MG63 (cell line): ENCODE results near the gene PCK2. TPM values are rescaled to one million over a fixed set of nuclear protein-coding genes. Genes with fewer than 3 reads are reported as not detected.
A peak's percentile ranks its signal among the peaks of the same experiment; 100 is the strongest.

Experiments used
- DNase-seq: peaks from one replicate; pipeline ENCODE4 v3.0.0-alpha.2; 2020
- H3K27me3 ChIP-seq: fragments of 250-450 bp; sonication (Bioruptor Pico); 2 replicates; pipeline ENCODE4 v1.5.1; 2020; ENCODE audit warnings: mild to moderate bottlenecking, moderate library complexity
- H3K36me3 ChIP-seq: fragments of 250-450 bp; sonication (Bioruptor Pico); 2 replicates; pipeline ENCODE4 v1.5.1; 2020; ENCODE audit warnings: mild to moderate bottlenecking, moderate library complexity
- H3K4me3 ChIP-seq: fragments of 250-450 bp; sonication (Bioruptor Pico); 2 replicates; pipeline ENCODE4 v1.5.1; 2020; ENCODE audit warnings: mild to moderate bottlenecking, moderate library complexity
- H3K9me3 ChIP-seq: fragments of 250-450 bp; sonication (Bioruptor Pico); 2 replicates; pipeline ENCODE4 v1.5.1; 2020; ENCODE audit warnings: mild to moderate bottlenecking, moderate library complexity
- total RNA-seq: library from RNA; depleted of rRNA; stranded (reverse); fragments of >200 nt; shearing (Covaris generic); gene quantifications from 2 replicates; pipeline ENCODE4 v1.2.3, GENCODE V29; 2014; ENCODE audit warnings: low replicate concordance; rRNA removed

PCK2 gene
- total RNA-seq, 1 experiment from 2014 or later = 27.5 TPM

- H3K36me3 ChIP-seq = peaks cover 32% of the 10 kb centered on the region
- DNase-seq = no peak
- no peaks in the 10 kb centered on the region for H3K27me3 ChIP-seq
Observed at GRCh38 chr14:24147761-24148428, 53.8 kb downstream of the PCK2 start.

GRCh38 chr14:24149302-24149969 is 55.3 kb downstream of the PCK2 start:
- DNase-seq = no peak

More at GRCh38 chr14:24147761-24148428, 53.8 kb downstream of the PCK2 start:
- no peaks in the 10 kb centered on the region for H3K9me3 ChIP-seq
- H3K4me3 ChIP-seq = peak overlapping the region; percentile 94

GRCh38 chr14:24150061-24150460 is 56.0 kb downstream of the PCK2 start:
- no peaks in the 10 kb centered on the region for H3K9me3 ChIP-seq
- no peak overlapping the region for H3K4me3 ChIP-seq
- no peak for DNase-seq
- peaks cover 25% of the 10 kb centered on the region for H3K36me3 ChIP-seq
- no peaks in the 10 kb centered on the region for H3K27me3 ChIP-seq

More at GRCh38 chr14:24149302-24149969, 55.3 kb downstream of the PCK2 start:
- Histone ChIP-seq H3K4me3 (no peak overlapping the region), H3K36me3 (peaks cover 27% of the 10 kb centered on the region), H3K27me3 (no peaks in the 10 kb centered on the region), H3K9me3 (no peaks in the 10 kb centered on the region)

GRCh38 chr14:24150567-24150966 is 56.5 kb downstream of the PCK2 start:
- Histone ChIP-seq H3K36me3 (peaks cover 29% of the 10 kb centered on the region), H3K27me3 (no peaks in the 10 kb centered on the region), H3K9me3 (no peaks in the 10 kb centered on the region), H3K4me3 (no peak overlapping the region)
- DNase-seq = no peak

GRCh38 chr14:24150993-24151392 is 56.9 kb downstream of the PCK2 start:
- peaks cover 31% of the 10 kb centered on the region for H3K36me3 ChIP-seq
- no peaks in the 10 kb centered on the region for H3K9me3 ChIP-seq
- no peak for DNase-seq
- H3K4me3 ChIP-seq = no peak overlapping the region
- no peaks in the 10 kb centered on the region for H3K27me3 ChIP-seq

GRCh38 chr14:24151404-24152080 is 57.4 kb downstream of the PCK2 start:
- peaks cover 31% of the 10 kb centered on the region for H3K36me3 ChIP-seq
- no peaks in the 10 kb centered on the region for H3K9me3 ChIP-seq
- no peaks in the 10 kb centered on the region for H3K27me3 ChIP-seq
- DNase-seq = no peak
- no peak overlapping the region for H3K4me3 ChIP-seq

Other genes with a start within 250 kb of the PCK2 start
- gene DHRS4, start 140.5 kb upstream of the PCK2 start, total RNA-seq = 32.4 and 35.9 TPM in 2 replicates
- 2.0 and 13.5 TPM in 2 replicates for gene DHRS4L2, start 105.4 kb upstream of the PCK2 start, total RNA-seq
- not detected in 2 replicates for gene CARMIL3, start 42.3 kb upstream of the PCK2 start, total RNA-seq
- not detected in 2 replicates for gene CPNE6, start 22.7 kb upstream of the PCK2 start, total RNA-seq
- gene DCAF11, start 20.5 kb downstream of the PCK2 start, total RNA-seq = 22.7 and 64.7 TPM in 2 replicates
- gene NRL, start 20.6 kb downstream of the PCK2 start, total RNA-seq = 1.9 and 4.9 TPM in 2 replicates
- 0.79 TPM in 1 of 2 replicates, not detected in the other for gene FITM1, start 36.3 kb downstream of the PCK2 start, total RNA-seq
- 37.5 and 39.3 TPM in 2 replicates for gene PSME1, start 41.9 kb downstream of the PCK2 start, total RNA-seq
- gene EMC9, start 47.3 kb downstream of the PCK2 start, total RNA-seq = 7.2 and 15.7 TPM in 2 replicates
- gene PSME2, start 52.3 kb downstream of the PCK2 start, total RNA-seq = 84.9 and 111 TPM in 2 replicates
- gene RNF31, start 53.2 kb downstream of the PCK2 start, total RNA-seq = 39.6 and 52.1 TPM in 2 replicates
- gene IRF9, start 67.0 kb downstream of the PCK2 start, total RNA-seq = 15.8 and 26.4 TPM in 2 replicates
- 0.66 and 2.1 TPM in 2 replicates for gene REC8, start 77.8 kb downstream of the PCK2 start, total RNA-seq
- 41.0 and 60.5 TPM in 2 replicates for gene IPO4, start 94.5 kb downstream of the PCK2 start, total RNA-seq
- 25.2 and 39.3 TPM in 2 replicates for gene TM9SF1, start 101.1 kb downstream of the PCK2 start, total RNA-seq
- not detected in 2 replicates for gene TSSK4, start 111.4 kb downstream of the PCK2 start, total RNA-seq
- gene CHMP4A, start 119.2 kb downstream of the PCK2 start, total RNA-seq = 20.0 and 75.5 TPM in 2 replicates
- 2.5 and 4.5 TPM in 2 replicates for gene MDP1, start 121.8 kb downstream of the PCK2 start, total RNA-seq
- 138 and 173 TPM in 2 replicates for gene NEDD8, start 138.1 kb downstream of the PCK2 start, total RNA-seq
- 54.0 and 60.9 TPM in 2 replicates for gene GMPR2, start 138.6 kb downstream of the PCK2 start, total RNA-seq
- gene TINF2, start 148.3 kb downstream of the PCK2 start, total RNA-seq = 23.6 and 36.7 TPM in 2 replicates
- 0.86 and 2.0 TPM in 2 replicates for gene TGM1, start 168.9 kb downstream of the PCK2 start, total RNA-seq
- gene RABGGTA, start 177.3 kb downstream of the PCK2 start, total RNA-seq = 1.7 and 2.6 TPM in 2 replicates
- 1.5 and 2.5 TPM in 2 replicates for gene DHRS1, start 205.5 kb downstream of the PCK2 start, total RNA-seq
- gene NOP9, start 205.5 kb downstream of the PCK2 start, total RNA-seq = 6.6 and 10.6 TPM in 2 replicates
- not detected in 2 replicates for gene CIDEB, start 213.7 kb downstream of the PCK2 start, total RNA-seq
- gene LTB4R2, start 215.8 kb downstream of the PCK2 start, total RNA-seq = 0.59 and 0.82 TPM in 2 replicates
- gene LTB4R, start 217.2 kb downstream of the PCK2 start, total RNA-seq = 1.4 and 1.5 TPM in 2 replicates
- gene ADCY4, start 240.8 kb downstream of the PCK2 start, total RNA-seq = not detected in 2 replicates
- not detected in 2 replicates for gene RIPK3, start 245.7 kb downstream of the PCK2 start, total RNA-seq